Aorta (tissue), 5 donors: ENCODE results near the gene OR4A15. TPM values are rescaled to one million over a fixed set of nuclear protein-coding genes. Genes with fewer than 3 reads are reported as not detected.

Experiments used
- ATAC-seq: fragments of 200-7000 bp; cut with Tn5 transposase; one replicate; pipeline ENCODE4 v1.9.1; 2022; ENCODE audit warnings: moderate library complexity; ENCODE audit not compliant: low FRiP score
- DNase-seq, 2 donors: peaks; one replicate each; pipeline ENCODE4 v3.0.0-alpha.2; 2020
- H3K27ac ChIP-seq, 2 donors: one replicate each; pipeline ENCODE4 v1.5.1; 2013; ENCODE audit warnings: low read length in 2 of 2, mild to moderate bottlenecking in 2 of 2, moderate library complexity in 2 of 2, control low read depth in 1 of 2, inconsistent platforms in 1 of 2, low read depth in 1 of 2
- H3K27me3 ChIP-seq, 2 donors: one replicate each; pipeline ENCODE4 v1.6.1; 2013; ENCODE audit warnings: control low read depth in 1 of 2, low read length in 1 of 2, mild to moderate bottlenecking in 1 of 2, moderate library complexity in 1 of 2; ENCODE audit not compliant: insufficient read depth in 2 of 2, control insufficient read depth in 1 of 2
- H3K36me3 ChIP-seq, 2 donors: one replicate each; pipeline ENCODE4 v1.6.1; 2013; ENCODE audit warnings: control low read depth in 1 of 2, low read length in 1 of 2, mild to moderate bottlenecking in 1 of 2; ENCODE audit not compliant: insufficient read depth in 2 of 2, control insufficient read depth in 1 of 2
- H3K4me1 ChIP-seq, 2 donors: one replicate each; pipeline ENCODE4 v1.6.1; 2013; ENCODE audit warnings: low read length in 2 of 2, control low read depth in 1 of 2, mild to moderate bottlenecking in 1 of 2, moderate library complexity in 1 of 2; ENCODE audit not compliant: insufficient read depth in 2 of 2, control insufficient read depth in 1 of 2
- H3K4me3 ChIP-seq, 2 donors: one replicate each; pipeline ENCODE4 v1.5.1; 2013; ENCODE audit warnings: low read length in 2 of 2, control low read depth in 1 of 2, mild to moderate bottlenecking in 1 of 2
- H3K9me3 ChIP-seq: one replicate; pipeline ENCODE4 v1.6.1; 2013; ENCODE audit warnings: mild to moderate bottlenecking, low read length; ENCODE audit not compliant: control insufficient read depth
- WGBS, 2 donors: extraction: QIAGEN DNeasy Blood & Tissue Kit; methylation state at CpG; one replicate each; pipeline ENCODE4 v1.1.7; 2013; 5-methylcytosine and 5-hydroxymethylcytosine counted together
- intact Hi-C, 2 donors: fragments of 100-400 bp; cut with DNase I; formaldehyde crosslinking; loops; one replicate each; pipeline versions ENCODE4 v1.14.2 to v1.15.0; 2022
- long read RNA-seq, 2 donors: library from polyadenylated mRNA; unstranded; transcript quantifications; one replicate each; pipeline ENCODE4 v2.0.0, GENCODE V29; 2020 to 2021
- polyA plus RNA-seq, 2 donors: library from polyadenylated mRNA; stranded (reverse); fragments of 200-250 nt; gene quantifications; one replicate each; pipeline ENCODE4 v1.2.3, GENCODE V29; 2013
- total RNA-seq, 2 donors: library from RNA; stranded (reverse); fragmentation: NEBNext Ultra II Directional; extraction: Animal tissue kit (Norgen Biotek cat#: 25700); gene quantifications; one replicate each; pipeline ENCODE4 v1.2.1, GENCODE V29; 2021
- donor health status: healthy with polysubstance abuse.
- donor health status: Bipolar disorder and iron deficiency.
- donor health status: DM: no; HTN: no; CAD: no.
- donor health status: DM: no; HTN: no; CAD: no.
- donor health status: DM: yes; HTN: yes; CAD: no.

OR4A15 gene
- not detected for total RNA-seq
- not detected for polyA plus RNA-seq
- long read RNA-seq, donor 1 = 0 reads
- long read RNA-seq, donor 2 = 0 reads

DNA sequence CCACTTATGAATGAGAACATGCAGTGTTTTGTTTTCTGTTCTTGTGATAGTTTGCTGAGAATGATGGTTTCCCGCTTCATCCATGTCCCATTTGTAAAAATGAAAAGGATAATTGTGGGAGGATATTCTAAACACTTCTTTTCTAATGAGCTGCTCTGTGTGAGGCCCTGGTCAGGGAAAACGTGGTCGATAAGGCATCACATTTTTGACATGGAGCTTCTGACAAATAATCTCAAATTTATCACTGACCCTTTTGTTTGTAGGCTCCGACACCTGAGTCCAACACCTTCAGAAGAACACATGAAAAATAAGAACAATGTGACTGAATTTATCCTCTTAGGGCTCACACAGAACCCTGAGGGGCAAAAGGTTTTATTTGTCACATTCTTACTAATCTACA lies at the start of gene OR4A15:
TSS of gene OR4A15 (plus strand) at position 301 of the 400 bp plus-strand sequence. CDS start at position 301, 0 bp downstream.
- Histone ChIP-seq H3K36me3 (no peaks in the 10 kb centered on the region), H3K27me3 (no peaks in the 10 kb centered on the region), H3K4me1 (no peaks in the 10 kb centered on the region), H3K4me3 (no peak within 1 kb of the TSS), H3K27ac (no peak within 1 kb of the TSS), H3K9me3 (no peaks in the 10 kb centered on the region)
- ATAC-seq = no peak
- intact Hi-C loops = no loop called here
- no peak for DNase-seq
- 51 to 54% methylated on average over 4 of the region's 4 CpGs for WGBS, 2 donors

DNA sequence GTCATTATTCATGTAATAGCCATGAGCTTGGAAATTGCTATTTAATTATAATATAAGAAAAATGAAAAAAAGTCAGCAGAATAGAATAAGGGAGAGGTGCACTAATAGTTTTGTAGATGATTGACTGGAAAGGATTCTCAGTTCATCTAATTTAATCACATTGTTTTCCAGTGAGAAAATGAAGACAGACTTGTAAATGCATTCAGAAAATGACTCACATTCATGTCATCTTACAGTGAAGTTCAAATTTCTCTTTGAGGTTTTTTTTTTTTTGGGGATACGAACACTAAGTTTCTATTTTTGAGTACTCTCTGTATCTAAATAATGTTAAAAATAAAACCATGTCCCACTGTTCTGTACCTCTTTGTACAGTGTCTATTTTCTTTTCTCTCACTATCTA lies 43.3 kb upstream of the OR4A15 start:
- no peak overlapping the region for H3K27ac ChIP-seq
- H3K9me3 ChIP-seq = no peaks in the 10 kb centered on the region
- H3K4me3 ChIP-seq = no peak overlapping the region
- no peaks in the 10 kb centered on the region for H3K36me3 ChIP-seq
- no peaks in the 10 kb centered on the region for H3K27me3 ChIP-seq
- no peak for DNase-seq
- no peaks in the 10 kb centered on the region for H3K4me1 ChIP-seq
- ATAC-seq = no peak
- WGBS, 2 donors = 73 to 81% methylated on average over 1 of the region's 1 CpG
- intact Hi-C loops = no loop called here

DNA sequence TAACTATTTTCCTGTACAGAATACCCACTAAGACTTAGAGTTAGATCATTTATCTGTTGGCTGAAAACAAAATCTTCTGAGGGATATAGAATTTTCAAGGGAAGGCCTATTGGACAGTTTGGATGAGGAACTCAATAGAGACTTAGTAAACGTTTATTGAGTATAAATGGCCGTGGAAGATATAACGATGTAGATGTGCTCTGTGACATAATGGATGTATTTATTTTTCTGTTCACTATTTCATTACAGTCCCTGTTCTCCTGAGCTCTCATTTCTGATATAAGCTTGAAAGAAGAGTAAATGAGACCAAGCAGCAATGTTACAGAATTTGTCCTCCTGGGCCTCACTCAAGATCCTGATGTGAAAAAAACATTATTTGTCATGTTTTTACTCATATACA lies 24.9 kb upstream of the OR4A15 start, which contains the start of gene OR4A16:
TSS of gene OR4A16 (plus strand) at position 301 of the 400 bp plus-strand sequence. CDS start at position 301, 0 bp downstream.
- Histone ChIP-seq H3K36me3 (no peaks in the 10 kb centered on the region), H3K4me3 (no peak within 1 kb of the TSS), H3K27ac (no peak within 1 kb of the TSS), H3K9me3 (peaks cover 1% of the 10 kb centered on the region), H3K4me1 (no peaks in the 10 kb centered on the region), H3K27me3 (no peaks in the 10 kb centered on the region)
- 79 to 82% methylated on average over 3 of the region's 3 CpGs for WGBS, 2 donors
- ATAC-seq (no peak), DNase-seq (no peak)
- intact Hi-C loops = no loop called here

DNA sequence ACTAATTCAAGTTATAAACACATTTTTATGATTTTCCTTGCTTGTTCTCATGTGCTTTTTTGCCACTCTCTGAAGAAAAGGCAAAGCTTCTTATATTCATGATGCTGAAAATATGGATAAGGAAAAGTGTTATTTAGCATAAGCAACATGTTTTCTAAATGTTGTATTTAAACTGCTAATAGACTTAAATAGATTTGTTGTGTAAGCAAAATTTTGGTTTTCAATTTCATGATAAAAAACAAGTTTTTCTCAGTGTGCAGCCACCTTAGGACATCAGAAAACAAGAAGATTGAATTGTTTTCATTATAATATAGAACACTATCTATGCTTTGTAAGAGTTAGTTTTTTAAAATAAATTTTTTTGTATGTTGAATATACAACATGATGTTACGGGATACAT lies 22.5 kb upstream of the OR4A15 start:
- H3K27ac ChIP-seq = no peak overlapping the region
- 89 to 96% methylated on average over 1 of the region's 1 CpG for WGBS, 2 donors
- H3K4me1 ChIP-seq = no peaks in the 10 kb centered on the region
- no peak for DNase-seq
- H3K36me3 ChIP-seq = no peaks in the 10 kb centered on the region
- ATAC-seq = no peak
- intact Hi-C loops = no loop called here
- no peaks in the 10 kb centered on the region for H3K9me3 ChIP-seq
- H3K4me3 ChIP-seq = no peak overlapping the region
- no peaks in the 10 kb centered on the region for H3K27me3 ChIP-seq

DNA sequence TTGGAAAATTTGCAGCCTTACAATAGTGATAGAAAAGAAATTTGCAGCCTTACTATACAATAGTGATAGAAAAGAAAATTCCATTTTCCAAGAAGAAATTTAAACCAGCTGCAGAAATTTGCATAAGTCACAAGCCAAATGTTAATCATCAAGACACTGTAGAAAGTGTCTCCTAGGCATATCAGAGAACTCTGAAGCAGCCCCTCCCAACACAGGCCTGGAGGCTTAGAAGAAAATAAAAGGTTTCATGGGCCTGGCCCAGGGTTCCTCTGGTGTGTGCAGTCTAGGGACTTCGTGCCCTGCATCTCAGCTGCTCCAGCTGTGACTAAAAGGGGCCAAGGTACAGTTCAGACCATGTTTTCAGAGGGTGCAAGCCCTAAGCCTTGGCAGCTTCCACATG lies 18.7 kb upstream of the OR4A15 start:
- no peaks in the 10 kb centered on the region for H3K36me3 ChIP-seq
- ATAC-seq (no peak), DNase-seq (no peak)
- H3K9me3 ChIP-seq = peaks cover 2% of the 10 kb centered on the region
- H3K27me3 ChIP-seq = no peaks in the 10 kb centered on the region
- H3K4me1 ChIP-seq = no peaks in the 10 kb centered on the region
- H3K4me3 ChIP-seq = no peak overlapping the region
- intact Hi-C loops = no loop called here
- H3K27ac ChIP-seq = no peak overlapping the region
- 8 to 15% methylated on average over 1 of the region's 1 CpG for WGBS, 2 donors

DNA sequence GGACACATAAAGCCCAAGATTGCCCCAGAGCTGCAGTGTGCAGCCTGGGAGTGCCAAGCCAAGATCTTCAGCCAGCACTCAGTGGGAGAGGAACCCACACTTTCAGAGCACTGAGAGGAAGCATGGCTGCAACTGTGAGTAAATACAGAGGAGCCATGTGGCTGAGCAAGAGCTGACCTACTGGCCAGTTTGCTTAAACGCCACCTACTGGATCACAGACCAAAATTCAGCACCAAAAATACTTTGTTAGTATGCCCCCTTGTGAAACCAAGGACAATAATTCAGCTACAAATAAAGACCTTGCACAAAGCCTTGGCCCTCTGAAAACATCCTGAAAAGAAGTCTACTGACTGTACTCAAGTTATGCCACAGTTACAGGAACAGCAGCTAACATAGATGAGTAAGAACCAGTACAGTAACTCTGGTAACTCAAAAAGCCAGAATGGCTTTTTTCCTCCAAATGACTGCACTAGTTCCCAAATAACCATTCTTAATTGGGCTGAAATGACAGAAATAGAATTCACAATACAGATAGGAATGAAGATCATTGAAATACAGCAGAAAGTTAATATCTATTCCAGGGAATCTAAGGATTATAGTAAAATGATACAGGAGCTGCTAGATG lies 10.1 kb upstream of the OR4A15 start:
- WGBS, 2 donors = 0 to 3% methylated on average over 1 of the region's 1 CpG
- ATAC-seq (no peak), DNase-seq (no peak)
- Histone ChIP-seq H3K4me3 (no peak overlapping the region), H3K36me3 (no peaks in the 10 kb centered on the region), H3K9me3 (peaks cover 3% of the 10 kb centered on the region), H3K27ac (no peak overlapping the region), H3K4me1 (no peaks in the 10 kb centered on the region), H3K27me3 (no peaks in the 10 kb centered on the region)
- intact Hi-C loops = no loop called here

DNA sequence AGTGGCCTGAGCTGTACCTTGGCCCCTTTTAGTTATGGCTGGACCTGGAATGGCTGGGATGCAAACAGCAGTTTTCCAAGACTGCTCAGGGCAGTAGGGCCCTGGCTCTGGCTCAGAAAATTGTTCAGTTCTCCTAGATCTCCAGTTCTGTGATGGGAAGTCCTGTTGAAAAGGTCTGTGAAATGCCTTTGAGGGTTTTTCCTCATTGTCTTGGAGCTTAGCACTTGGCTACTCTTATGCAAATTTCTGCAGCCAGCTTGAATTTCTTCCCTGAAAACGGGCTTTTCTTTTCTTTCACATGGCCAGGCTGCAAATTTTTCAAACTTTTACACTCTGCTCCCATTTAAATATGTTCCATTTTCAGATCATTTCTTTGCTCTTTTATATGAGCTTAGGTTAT lies 33.2 kb downstream of the OR4A15 start:
- Histone ChIP-seq H3K27ac (no peak overlapping the region), H3K36me3 (no peaks in the 10 kb centered on the region), H3K4me1 (no peaks in the 10 kb centered on the region), H3K27me3 (no peaks in the 10 kb centered on the region), H3K4me3 (no peak overlapping the region), H3K9me3 (peaks cover 1% of the 10 kb centered on the region)
- intact Hi-C loops = no loop called here
- WGBS, 2 donors = 13 to 23% methylated on average over 1 of the region's 1 CpG
- DNase-seq = no peak
- ATAC-seq = no peak

Other genes with a start within 250 kb of the OR4A15 start
- not detected for gene TRIM48, start 105.8 kb upstream of the OR4A15 start, total RNA-seq
- gene TRIM48, start 105.8 kb upstream of the OR4A15 start, polyA plus RNA-seq = not detected
- gene OR4A16, start 24.8 kb upstream of the OR4A15 start, total RNA-seq = not detected
- not detected for gene OR4A16, start 24.8 kb upstream of the OR4A15 start, polyA plus RNA-seq
- gene OR4C15, start 186.5 kb downstream of the OR4A15 start, total RNA-seq = not detected
- not detected for gene OR4C15, start 186.5 kb downstream of the OR4A15 start, polyA plus RNA-seq
- gene OR4C16, start 204.2 kb downstream of the OR4A15 start, total RNA-seq = not detected
- gene OR4C16, start 204.2 kb downstream of the OR4A15 start, polyA plus RNA-seq = not detected
- gene OR4C11, start 239.7 kb downstream of the OR4A15 start, total RNA-seq = not detected
- gene OR4C11, start 239.7 kb downstream of the OR4A15 start, polyA plus RNA-seq = not detected